Measurements from ENCODE around the gene CTDSP2.

CTDSP2 gene

DNA sequence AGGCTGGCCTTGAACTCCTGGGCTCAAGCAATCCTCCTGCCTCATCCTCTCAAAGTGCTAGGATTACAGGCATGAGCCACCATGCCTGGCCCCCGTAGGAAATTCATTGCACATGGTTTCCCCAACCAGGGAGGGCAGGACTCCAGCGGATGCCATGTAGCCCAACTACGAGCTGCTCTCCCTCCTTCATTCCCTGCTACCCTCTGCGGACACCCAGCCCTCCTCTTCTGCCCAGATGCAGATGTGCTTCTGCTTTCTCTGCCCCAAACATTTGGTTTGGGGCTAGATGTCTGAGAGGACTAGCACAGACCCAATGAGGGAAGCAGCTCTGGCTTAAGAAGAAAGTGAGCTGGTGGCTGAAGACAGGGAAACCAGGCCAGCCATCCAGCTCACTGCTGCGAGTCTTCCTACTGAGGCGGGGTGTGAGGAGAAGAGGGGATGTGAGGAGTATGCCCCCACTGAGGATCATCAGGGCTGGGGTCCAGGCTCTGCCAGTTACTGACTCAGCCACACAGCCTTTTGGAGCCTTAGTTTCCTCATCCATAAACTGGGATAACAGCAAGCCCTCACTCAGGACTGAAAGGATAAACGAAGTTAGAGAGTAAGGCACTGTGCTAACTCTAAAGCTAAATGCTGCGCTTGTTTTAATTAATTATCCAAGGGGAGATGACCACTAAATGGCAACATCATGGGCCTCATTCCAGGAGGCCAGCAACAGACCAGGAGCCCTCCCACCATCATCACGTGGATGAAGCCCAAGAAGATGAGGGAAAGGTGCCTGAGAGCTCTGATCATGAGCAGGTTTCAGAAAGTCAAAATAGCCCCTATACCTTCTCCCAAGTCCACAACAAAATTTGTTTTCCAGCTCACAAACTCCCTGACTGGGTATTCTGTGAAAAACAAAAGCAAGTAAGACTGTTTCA lies 10.9 kb downstream of the CTDSP2 start:
- TF ChIP-seq NFIC (IDR thresholded peaks at IDR 0.05): no peak
- no peak for TF ChIP-seq CEBPB (IDR thresholded peaks at IDR 0.05)

DNA sequence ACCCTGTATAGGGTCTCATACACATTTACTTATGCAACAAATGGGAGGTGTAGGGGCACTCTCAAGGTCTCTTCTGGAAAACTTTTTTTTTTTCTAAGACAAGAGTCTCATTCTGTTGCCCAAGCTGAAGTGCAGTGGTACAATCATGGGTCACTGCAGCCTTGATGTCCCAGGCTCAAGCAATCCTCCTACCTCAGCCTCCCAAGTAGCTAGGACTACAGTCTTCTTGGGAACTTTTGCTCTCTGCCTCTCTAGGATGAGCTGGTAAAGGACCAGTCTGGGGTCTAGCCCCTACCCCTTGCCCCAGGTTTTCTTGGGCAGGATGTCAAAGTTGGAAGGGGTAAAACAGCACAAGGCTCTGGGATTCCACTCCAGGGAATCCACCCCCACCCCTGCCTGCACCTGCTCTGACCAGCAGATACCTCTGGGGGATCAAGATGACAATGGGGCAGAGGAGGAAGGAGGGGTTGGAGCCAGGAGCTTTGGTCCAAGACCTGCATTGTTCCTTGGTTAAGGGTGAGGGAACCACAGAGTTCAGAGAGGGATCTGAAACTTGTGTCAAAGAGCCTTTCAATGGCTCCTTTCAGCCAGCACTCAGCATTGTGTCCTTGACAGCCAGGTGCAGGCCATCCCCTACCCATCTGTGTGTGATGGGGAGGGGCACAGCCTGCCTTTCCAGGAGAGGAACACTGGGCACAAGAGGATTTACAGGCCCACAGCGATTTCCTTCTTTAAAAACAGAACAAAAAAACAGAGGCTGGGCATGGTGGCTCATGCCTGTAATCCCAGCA lies 12.2 kb downstream of the CTDSP2 start:
- TF ChIP-seq FOXM1 (IDR thresholded peaks at IDR 0.05; ENCODE audit: borderline replicate concordance, low read depth) (no peak), EGR1 (IDR thresholded peaks at IDR 0.05) (no peak), CREB1 (IDR thresholded peaks at IDR 0.05; ENCODE audit: low read depth) (no peak)

DNA sequence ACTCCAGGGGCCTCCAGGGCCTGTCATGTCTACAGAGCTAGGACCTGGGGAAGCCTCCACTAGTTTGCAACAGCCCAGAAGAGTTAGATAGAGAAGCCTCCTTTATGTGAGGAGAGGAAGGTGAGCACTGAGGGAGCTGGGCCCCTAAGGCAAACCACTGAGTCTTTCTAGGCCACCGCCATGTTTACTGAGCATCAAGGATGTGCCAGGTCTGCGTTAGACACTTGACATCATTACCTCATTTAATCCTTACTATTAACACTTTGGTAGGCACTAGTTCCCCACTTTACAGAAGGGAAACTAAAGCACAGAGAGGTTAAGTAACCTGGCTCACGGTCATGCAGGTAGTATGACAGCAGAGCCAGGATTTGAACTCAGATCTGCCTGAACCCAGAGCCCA lies 12.9 kb downstream of the CTDSP2 start:
- TF ChIP-seq, protein P1, sequence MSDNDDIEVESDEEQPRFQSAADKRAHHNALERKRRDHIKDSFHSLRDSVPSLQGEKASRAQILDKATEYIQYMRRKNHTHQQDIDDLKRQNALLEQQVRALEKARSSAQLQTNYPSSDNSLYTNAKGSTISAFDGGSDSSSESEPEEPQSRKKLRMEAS (IDR thresholded peaks at IDR 0.05): no peak
- no peak for TF ChIP-seq USF1 (IDR thresholded peaks at IDR 0.05)
- no peak for TF ChIP-seq YY1 (IDR thresholded peaks at IDR 0.05; ENCODE audit: low read depth)
- no peak for TF ChIP-seq FOXM1 (IDR thresholded peaks at IDR 0.05; ENCODE audit: borderline replicate concordance, low read depth)
- no peak for TF ChIP-seq ZBTB7A (IDR thresholded peaks at IDR 0.05; ENCODE audit: low read depth)
- no peak for TF ChIP-seq EP300 (IDR thresholded peaks at IDR 0.05; ENCODE audit: borderline replicate concordance)
- no peak for TF ChIP-seq NFIC (IDR thresholded peaks at IDR 0.05)
- TF ChIP-seq EGR1 (IDR thresholded peaks at IDR 0.05): no peak
- TF ChIP-seq REST (IDR thresholded peaks at IDR 0.05; ENCODE audit: low read depth): no peak
- TF ChIP-seq CREB1 (IDR thresholded peaks at IDR 0.05; ENCODE audit: low read depth): no peak
- TF ChIP-seq CEBPB (IDR thresholded peaks at IDR 0.05): no peak
- TF ChIP-seq TEAD4 (IDR thresholded peaks at IDR 0.05): no peak
- no peak for TF ChIP-seq TAF1 (IDR thresholded peaks at IDR 0.05; ENCODE audit: low read depth)
- no peak for TF ChIP-seq RAD21 (IDR thresholded peaks at IDR 0.05; ENCODE audit: low read depth)
- no peak for TF ChIP-seq TCF12 (IDR thresholded peaks at IDR 0.05; ENCODE audit: low read depth)

DNA sequence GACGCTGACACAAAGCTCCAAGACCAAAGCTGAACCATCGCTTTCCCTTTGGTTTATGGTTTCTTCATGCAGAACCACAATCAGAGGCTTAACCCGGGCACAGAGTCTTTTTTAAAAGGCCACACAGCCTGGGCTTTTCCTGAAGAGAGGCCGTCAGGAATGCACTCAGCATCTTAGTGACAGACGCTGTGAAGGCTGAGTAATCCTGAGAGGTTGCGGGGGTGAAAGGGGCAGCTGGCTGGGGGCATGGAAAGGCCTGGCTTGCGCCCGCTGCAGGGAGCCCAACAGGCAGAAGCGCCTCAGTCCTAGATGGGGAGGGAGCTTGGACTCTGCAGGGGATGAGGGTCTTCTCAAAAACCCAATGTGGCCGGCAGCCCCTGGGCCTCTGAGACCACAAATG lies 13.6 kb downstream of the CTDSP2 start:
- TF ChIP-seq TAF1 (IDR thresholded peaks at IDR 0.05; ENCODE audit: low read depth) (no peak), TCF12 (IDR thresholded peaks at IDR 0.05; ENCODE audit: low read depth) (no peak), YY1 (IDR thresholded peaks at IDR 0.05; ENCODE audit: low read depth) (no peak), RAD21 (IDR thresholded peaks at IDR 0.05; ENCODE audit: low read depth) (no peak), EGR1 (IDR thresholded peaks at IDR 0.05) (no peak), TEAD4 (IDR thresholded peaks at IDR 0.05) (no peak), NFIC (IDR thresholded peaks at IDR 0.05) (no peak), CREB1 (IDR thresholded peaks at IDR 0.05; ENCODE audit: low read depth) (no peak), EP300 (IDR thresholded peaks at IDR 0.05; ENCODE audit: borderline replicate concordance) (no peak), CEBPB (IDR thresholded peaks at IDR 0.05) (no peak)
- TF ChIP-seq, protein P1 (IDR thresholded peaks at IDR 0.05): no peak

DNA sequence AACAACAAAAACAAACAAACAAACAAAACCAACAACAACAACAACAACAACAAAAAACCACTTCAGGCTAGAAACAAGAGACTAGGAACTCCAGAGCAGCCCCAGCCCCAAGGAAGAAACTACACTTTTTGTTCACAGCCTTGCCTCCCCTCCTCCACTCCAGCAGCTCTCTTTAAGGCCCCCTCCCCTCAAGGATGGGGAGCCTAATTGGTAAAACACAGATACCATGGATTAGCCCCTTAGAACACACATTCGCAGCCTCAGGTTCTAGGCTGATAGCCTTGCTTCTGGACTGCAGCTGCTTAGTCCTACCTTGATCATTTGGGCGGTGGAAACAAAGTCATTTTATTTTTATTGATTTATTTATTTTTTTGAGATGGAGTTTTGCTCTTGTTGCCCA lies 16.1 kb downstream of the CTDSP2 start:
- TF ChIP-seq REST (IDR thresholded peaks at IDR 0.05; ENCODE audit: low read depth) (no peak), CREB1 (IDR thresholded peaks at IDR 0.05; ENCODE audit: low read depth) (no peak), TCF12 (IDR thresholded peaks at IDR 0.05; ENCODE audit: low read depth) (no peak), ZBTB7A (IDR thresholded peaks at IDR 0.05; ENCODE audit: low read depth) (no peak), USF1 (IDR thresholded peaks at IDR 0.05) (no peak), TEAD4 (IDR thresholded peaks at IDR 0.05) (no peak), RAD21 (IDR thresholded peaks at IDR 0.05; ENCODE audit: low read depth) (no peak), FOXM1 (IDR thresholded peaks at IDR 0.05; ENCODE audit: borderline replicate concordance, low read depth) (no peak), TAF1 (IDR thresholded peaks at IDR 0.05; ENCODE audit: low read depth) (no peak), NFIC (IDR thresholded peaks at IDR 0.05) (no peak), CEBPB (IDR thresholded peaks at IDR 0.05) (no peak), EGR1 (IDR thresholded peaks at IDR 0.05) (no peak), EP300 (IDR thresholded peaks at IDR 0.05; ENCODE audit: borderline replicate concordance) (no peak), YY1 (IDR thresholded peaks at IDR 0.05; ENCODE audit: low read depth) (no peak)
- TF ChIP-seq, protein P1 (IDR thresholded peaks at IDR 0.05): no peak

Measured in Ishikawa (cell line).